ENCODE results near the gene TSPAN9.

TSPAN9 gene

GRCh38 chr12:3214526-3215365 lies 137.6 kb downstream of the TSPAN9 start:
- DNase-seq: no peak

DNA sequence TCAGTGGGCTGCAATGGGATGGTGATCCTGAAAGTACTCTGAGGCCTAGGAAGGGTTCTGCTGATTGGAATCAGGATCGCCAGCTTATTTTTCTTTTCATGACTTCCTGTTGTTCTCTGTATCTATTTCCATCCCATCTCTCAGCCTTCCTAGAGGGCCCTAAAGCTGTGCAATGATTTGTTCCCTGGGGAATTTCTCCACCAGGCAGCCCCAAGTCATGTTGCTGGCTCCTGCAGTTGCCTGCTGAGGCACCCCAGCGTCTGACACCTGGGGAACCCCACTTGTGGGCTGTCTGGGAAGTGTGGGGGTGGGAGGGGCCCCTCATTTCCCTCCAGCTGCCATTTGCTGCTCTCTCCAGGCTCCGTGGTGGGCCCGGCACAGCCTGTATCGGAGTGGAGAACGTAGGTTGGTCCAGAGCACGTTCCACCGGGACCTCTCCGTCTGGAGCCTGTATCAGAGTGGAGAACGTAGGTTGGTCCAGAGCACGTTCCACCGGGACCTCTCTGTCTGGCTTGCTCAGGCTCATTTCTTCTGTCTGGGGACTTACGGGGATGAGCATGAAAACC lies 138.3 kb downstream of the TSPAN9 start:
- DNase-seq: no peak

DNA sequence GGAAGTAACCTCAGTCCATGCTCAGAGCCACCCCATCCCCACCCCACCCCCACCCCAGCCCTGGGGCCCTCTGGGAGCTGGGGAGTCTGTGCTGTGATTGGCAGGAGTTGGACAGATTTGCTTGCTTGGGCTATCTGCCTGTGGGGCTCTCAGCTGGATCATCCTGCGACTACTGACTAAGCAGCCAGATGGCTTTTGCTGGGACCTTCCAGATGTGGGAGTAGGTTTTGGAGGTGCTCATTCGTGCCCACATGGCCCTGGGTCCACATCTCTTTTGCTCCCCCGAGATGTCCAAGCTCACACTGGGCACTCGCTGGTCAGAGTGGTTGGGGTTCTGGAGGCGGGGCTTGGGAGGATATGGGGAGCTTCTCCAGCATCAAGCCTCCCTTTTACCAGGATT lies 138.9 kb downstream of the TSPAN9 start:
- no peak for DNase-seq

GRCh38 chr12:3216726-3217682 lies 139.8 kb downstream of the TSPAN9 start:
- no peak for DNase-seq

GRCh38 chr12:3217683-3218079 lies 140.5 kb downstream of the TSPAN9 start:
- no peak for DNase-seq

DNA sequence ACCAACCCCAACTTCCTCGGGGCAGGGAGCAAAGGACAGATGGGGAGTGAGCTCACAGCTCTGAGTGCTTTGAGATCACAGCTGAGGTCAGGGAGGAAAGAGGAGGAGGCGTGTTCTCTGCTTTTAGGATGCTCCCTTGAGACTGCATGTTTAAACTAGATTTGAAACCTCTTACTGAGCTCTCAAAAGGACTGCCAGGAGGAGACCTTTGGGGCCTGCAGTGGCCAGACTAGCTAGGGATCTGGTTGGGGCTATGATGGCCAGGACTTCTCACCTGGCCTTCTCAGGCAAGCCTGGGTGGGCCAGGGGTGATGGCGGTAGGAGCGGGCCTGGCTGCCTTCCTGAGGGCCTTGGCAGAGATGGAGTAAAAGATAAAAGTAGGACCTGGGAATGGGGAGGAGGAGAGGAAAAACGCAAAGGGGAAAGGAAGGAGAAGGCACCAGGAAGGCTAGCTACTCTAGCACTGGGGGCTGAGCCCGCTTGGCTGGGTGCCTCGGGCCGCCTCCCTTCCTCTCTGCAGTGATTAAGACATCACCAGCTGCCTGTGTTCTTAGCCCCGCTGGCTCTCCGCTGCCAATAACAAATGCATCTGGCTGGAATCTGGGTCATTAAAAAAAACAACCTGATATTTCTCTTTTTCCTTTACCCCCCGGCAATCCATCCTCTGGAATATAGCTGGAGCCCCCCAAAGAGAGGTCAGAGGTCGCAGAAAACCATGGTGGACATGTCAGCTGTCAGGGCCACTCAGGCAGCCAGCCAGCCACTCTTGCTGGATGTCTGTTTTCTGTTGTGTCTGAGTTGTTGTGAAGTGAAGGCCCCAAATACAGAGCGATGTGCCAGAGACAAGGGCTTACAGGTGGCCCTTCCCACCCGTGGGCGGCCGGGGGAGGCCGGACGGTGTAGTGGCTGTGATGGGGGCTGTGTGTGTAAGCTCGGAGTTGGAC lies 141.3 kb downstream of the TSPAN9 start:
- no peak for DNase-seq

GRCh38 chr12:3219233-3219632 lies 142.1 kb downstream of the TSPAN9 start:
- no peak for DNase-seq

- no peak for DNase-seq
Measured at GRCh38 chr12:3220382-3221321, 143.5 kb downstream of the TSPAN9 start.

DNA sequence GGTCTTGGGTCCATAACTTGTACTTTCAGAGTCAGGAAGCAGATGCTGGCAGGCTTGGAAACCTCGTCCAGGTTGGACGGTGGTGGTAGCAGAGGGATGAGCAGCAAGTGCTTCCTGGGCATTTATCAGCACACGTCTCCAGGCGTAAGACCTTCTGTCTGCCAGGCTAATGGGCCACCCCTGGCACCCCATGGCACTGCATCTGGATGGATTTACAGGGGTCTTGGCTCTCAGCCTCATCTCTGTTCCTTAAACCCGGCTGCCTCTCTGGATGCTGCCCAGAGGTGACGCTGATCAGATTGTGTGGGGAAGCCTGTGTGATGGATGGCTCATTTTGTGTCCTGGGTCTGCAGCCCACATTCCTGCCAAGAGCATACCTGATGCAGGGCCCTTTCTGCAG lies 145.1 kb downstream of the TSPAN9 start:
- no peak for DNase-seq

DNA sequence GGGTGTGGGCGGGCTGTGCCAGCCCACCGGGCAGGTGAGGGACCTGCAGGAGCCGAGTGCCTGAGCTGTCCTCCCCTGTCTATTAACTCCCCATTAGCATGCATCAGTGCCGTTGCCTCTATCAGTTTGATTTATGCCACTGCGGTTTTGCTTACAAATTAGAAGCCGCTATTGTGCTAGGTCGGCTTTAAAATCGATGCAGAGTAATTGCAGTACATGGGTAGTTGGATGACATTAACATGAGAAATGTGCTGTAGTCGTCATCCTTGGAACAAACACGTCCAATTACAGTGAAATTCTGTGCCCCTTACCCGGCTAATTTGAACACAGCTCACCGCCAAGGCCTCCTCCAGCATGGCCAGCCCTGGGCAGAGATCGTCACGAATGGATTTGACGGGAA lies 145.8 kb downstream of the TSPAN9 start:
- no peak for DNase-seq

GRCh38 chr12:3223601-3224529 lies 146.7 kb downstream of the TSPAN9 start:
- DNase-seq: no peak

- DNase-seq: no peak
Measured at GRCh38 chr12:3224530-3224903, 147.3 kb downstream of the TSPAN9 start.

- no peak for DNase-seq
Measured at GRCh38 chr12:3225154-3225795, 148.1 kb downstream of the TSPAN9 start.

GRCh38 chr12:3225796-3226180 lies 148.6 kb downstream of the TSPAN9 start:
- no peak for DNase-seq

DNA sequence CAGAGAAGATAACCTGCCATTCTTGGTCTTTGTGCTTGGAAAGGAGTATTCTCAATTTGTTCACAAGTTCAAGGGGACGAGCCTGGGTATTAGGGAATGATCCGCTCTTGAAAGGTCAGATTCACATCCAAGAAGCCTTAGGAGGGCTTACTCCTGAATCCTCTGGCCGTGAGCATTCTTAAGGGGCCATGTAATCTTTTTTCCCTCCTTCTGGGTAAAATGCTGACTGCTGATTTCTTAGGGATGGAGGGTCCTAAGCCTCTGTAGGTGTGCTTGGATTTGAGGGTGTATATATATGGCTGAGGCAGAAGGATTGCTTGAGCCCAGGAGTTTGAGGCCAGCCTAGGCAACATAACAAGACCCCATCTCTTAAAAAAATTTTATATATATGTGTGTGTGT lies 149.1 kb downstream of the TSPAN9 start:
- DNase-seq: no peak

GRCh38 chr12:3227076-3227975 lies 150.1 kb downstream of the TSPAN9 start:
- DNase-seq: no peak

DNA sequence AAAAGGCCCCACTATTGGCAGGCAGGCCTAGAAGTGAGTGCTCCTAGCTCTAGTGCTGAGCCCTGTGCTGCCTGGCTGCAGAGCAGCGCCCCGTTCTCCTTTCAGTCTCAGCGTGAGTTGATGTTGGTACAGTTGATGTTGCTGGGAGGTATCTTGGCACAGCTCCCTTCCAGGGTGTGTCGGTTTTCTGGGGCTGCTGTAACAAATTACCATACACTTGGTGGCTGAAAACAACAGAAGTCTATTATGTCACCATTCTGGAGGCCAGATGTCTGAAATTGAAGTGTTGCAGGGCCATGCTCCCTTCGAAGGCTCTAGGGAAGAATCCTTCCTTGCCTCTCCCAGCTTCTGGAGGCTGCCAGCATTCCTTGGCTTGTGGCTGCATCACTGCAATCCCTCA lies 151.4 kb downstream of the TSPAN9 start:
- no peak for DNase-seq

GRCh38 chr12:3229577-3229976 lies 152.4 kb downstream of the TSPAN9 start:
- no peak for DNase-seq
